NCI-H2029 (cell line): ENCODE data around the gene TCP10L.
A peak's percentile ranks its signal among the peaks of the same experiment; 100 is the strongest.
"Not testable (repeated sequence)": the region's sequence is repeated elsewhere in the genome, so short reads cannot be mapped to it uniquely, and the experiment has no call there.

Experiments
- DNase-seq: peaks from one replicate; lab custom pipeline; 2025; lab: John Stamatoyannopoulos, UW

TCP10L gene

GRCh38 chr21:32554832-32555638 is 30.3 kb downstream of the TCP10L start:
- DNase-seq, result no peak

GRCh38 chr21:32549886-32550285 is 35.4 kb downstream of the TCP10L start:
- no peak for DNase-seq

- DNase-seq, result no peak
Observed at GRCh38 chr21:32549440-32549839, 35.9 kb downstream of the TCP10L start.

GRCh38 chr21:32548978-32549377 is 36.3 kb downstream of the TCP10L start:
- DNase-seq, result no peak

- DNase-seq, result no peak
Observed at GRCh38 chr21:32547018-32547417, 38.3 kb downstream of the TCP10L start.

GRCh38 chr21:32545948-32546441 is 39.3 kb downstream of the TCP10L start:
- no peak for DNase-seq

- no peak for DNase-seq
Observed at GRCh38 chr21:32544697-32545096, 40.6 kb downstream of the TCP10L start.

GRCh38 chr21:32543975-32544374 is 41.3 kb downstream of the TCP10L start:
- no peak for DNase-seq

GRCh38 chr21:32543056-32543455 is 42.3 kb downstream of the TCP10L start:
- not testable (repeated sequence) for DNase-seq

- DNase-seq, result no peak
Observed at GRCh38 chr21:32539378-32539777, 45.9 kb downstream of the TCP10L start.

- no peak for DNase-seq
Observed at GRCh38 chr21:32538147-32538792, 47.1 kb downstream of the TCP10L start.

- DNase-seq, result peak; percentile 46
Observed at GRCh38 chr21:32537569-32537881, 47.8 kb downstream of the TCP10L start.

GRCh38 chr21:32535612-32536011 is 49.7 kb downstream of the TCP10L start:
- DNase-seq, result no peak

- no peak for DNase-seq
Observed at GRCh38 chr21:32534113-32534512, 51.2 kb downstream of the TCP10L start.

- no peak for DNase-seq
Observed at GRCh38 chr21:32533611-32534010, 51.7 kb downstream of the TCP10L start.

- DNase-seq, result no peak
Observed at GRCh38 chr21:32533053-32533452, 52.3 kb downstream of the TCP10L start.

- DNase-seq, result no peak
Observed at GRCh38 chr21:32532636-32533035, 52.7 kb downstream of the TCP10L start.

- not testable (repeated sequence) for DNase-seq
Observed at GRCh38 chr21:32531561-32531960, 53.8 kb downstream of the TCP10L start.

GRCh38 chr21:32530809-32531208 is 54.5 kb downstream of the TCP10L start:
- not testable (repeated sequence) for DNase-seq

GRCh38 chr21:32529679-32530078 is 55.6 kb downstream of the TCP10L start:
- no peak for DNase-seq

GRCh38 chr21:32525282-32525681 is 60.0 kb downstream of the TCP10L start:
- DNase-seq, result no peak

GRCh38 chr21:32523988-32524719 is 61.2 kb downstream of the TCP10L start:
- no peak for DNase-seq
